Endothelial cell of umbilical vein (primary cell): Measurements from ENCODE around the gene HMG20B.
"Not testable (repeated sequence)": the region's sequence is repeated elsewhere in the genome, so short reads cannot be mapped to it uniquely, and the experiment has no call there.

Source experiments
- CTCF ChIP-seq, 2 donors: IDR thresholded peaks; 1 replicate in 1 of 2; 2 replicates in 1 of 2; pipeline ENCODE4 v1.5.1; 2011; ENCODE audit warnings: low read length in 2 of 2, mild to moderate bottlenecking in 2 of 2, moderate library complexity in 2 of 2, control low read depth in 1 of 2, inconsistent platforms in 1 of 2, low read depth in 1 of 2; ENCODE audit not compliant: insufficient read depth in 1 of 2; ENCODE audit errors: extremely low read depth in 1 of 2
- EZH2 ChIP-seq: IDR thresholded peaks from 2 replicates; pipeline ENCODE4 v1.6.1; 2012; ENCODE audit warnings: borderline replicate concordance, low read depth, mild to moderate bottlenecking, moderate library complexity, low read length, inconsistent platforms; ENCODE audit not compliant: severe bottlenecking
- POLR2A ChIP-seq: IDR thresholded peaks from 2 replicates; pipeline ENCODE4 v1.6.1; 2012; ENCODE audit warnings: low read depth, mild to moderate bottlenecking, control low read depth, low read length
- TF ChIP-seq, protein P1 (sequence below): IDR thresholded peaks from 2 replicates; pipeline ENCODE4 v1.6.1; 2011; ENCODE audit not compliant: insufficient read depth, insufficient read length

- not testable (repeated sequence) for TF ChIP-seq CTCF (IDR thresholded peaks at IDR 0.05; ENCODE audit: extremely low read depth in 1 of 2, insufficient read depth in 1 of 2, low read depth in 1 of 2, low read length in 2 of 2); POLR2A; EZH2
- TF ChIP-seq, protein P1, sequence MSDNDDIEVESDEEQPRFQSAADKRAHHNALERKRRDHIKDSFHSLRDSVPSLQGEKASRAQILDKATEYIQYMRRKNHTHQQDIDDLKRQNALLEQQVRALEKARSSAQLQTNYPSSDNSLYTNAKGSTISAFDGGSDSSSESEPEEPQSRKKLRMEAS = not testable (repeated sequence)
These were observed 2.7 kb upstream of the HMG20B start for GRCh38 chr19:3570042-3570441.
